K562 (cell line): Measurements from ENCODE around the gene CDC5L.
A peak's percentile ranks its signal among the peaks of the same experiment; 100 is the strongest.

Experiments
- ASH1L ChIP-seq: fragments of 450-650 bp; IDR thresholded peaks from 2 replicates; pipeline ENCODE4 v1.6.1; 2018; ENCODE audit warnings: borderline replicate concordance, mild to moderate bottlenecking, low read depth; ENCODE audit not compliant: partially characterized antibody
- CTCF ChIP-seq, 3 experiments: IDR thresholded peaks in 2 of 3; conservative IDR thresholded peaks in 1 of 3; 2 replicates each; pipeline ENCODE4 v1.5.1; 2011 to 2012; ENCODE audit warnings: low read length in 3 of 3, mild to moderate bottlenecking in 3 of 3, control low read depth in 2 of 3, improper control_type of control experiment in 1 of 3, inconsistent platforms in 1 of 3, low read depth in 1 of 3, mixed read lengths in 1 of 3, moderate library complexity in 1 of 3; ENCODE audit not compliant: insufficient read depth in 2 of 3
- EWSR1 ChIP-seq: fragments of 450-650 bp; IDR thresholded peaks from 2 replicates; pipeline ENCODE4 v1.6.1; 2018; ENCODE audit warnings: borderline replicate concordance, mild to moderate bottlenecking, low read depth, moderate library complexity; ENCODE audit not compliant: partially characterized antibody
- FOXA1 ChIP-seq: fragments of 450-650 bp; IDR thresholded peaks from 2 replicates; pipeline ENCODE4 v1.6.1; 2016; ENCODE audit warnings: mild to moderate bottlenecking, borderline replicate concordance
- FOXK2 ChIP-seq, 2 experiments: fragments of 450-650 bp; IDR thresholded peaks in 1 of 2; conservative IDR thresholded peaks in 1 of 2; 2 replicates each; pipeline ENCODE4 v1.6.1; 2016; ENCODE audit warnings: low read depth in 2 of 2, mild to moderate bottlenecking in 1 of 2
- IRF2 ChIP-seq: sonication (generic); formaldehyde crosslinking; IDR thresholded peaks from 2 replicates; pipeline ENCODE4 v1.8.1; 2022; ENCODE audit warnings: mild to moderate bottlenecking, missing genetic modification reagents
- JUN ChIP-seq, 2 experiments: sonication (generic) in 1 of 2; formaldehyde crosslinking in 1 of 2; IDR thresholded peaks; 2 replicates each; pipeline versions ENCODE4 v1.6.1 to v1.8.0; 2012 to 2022; ENCODE audit warnings: borderline replicate concordance in 2 of 2, mild to moderate bottlenecking in 2 of 2, improper control_type of control experiment in 1 of 2, low read depth in 1 of 2, low read length in 1 of 2, missing genetic modification reagents in 1 of 2
- PHF21A ChIP-seq: fragments of 450-650 bp; IDR thresholded peaks from 2 replicates; pipeline ENCODE4 v1.6.1; 2017; ENCODE audit warnings: low read depth, borderline replicate concordance
- RFX5 ChIP-seq: IDR thresholded peaks from 2 replicates; pipeline ENCODE4 v1.6.1; 2011; ENCODE audit warnings: low read depth, mild to moderate bottlenecking, improper control_type of control experiment, low read length
- STAT5B ChIP-seq: fragments of 250-450 bp; sonication (Bioruptor Pico); IDR thresholded peaks from 2 replicates; pipeline ENCODE4 v1.8.0; 2021; ENCODE audit warnings: mild to moderate bottlenecking, inconsistent platforms
- TCF15 ChIP-seq: fragments of 250-450 bp; sonication (Bioruptor Pico); IDR thresholded peaks from 2 replicates; pipeline ENCODE4 v1.8.0; 2022; ENCODE audit warnings: moderate library complexity, mild to moderate bottlenecking, inconsistent platforms

- TF ChIP-seq IRF2 (CRISPR knock-in tag), result no peak
- TF ChIP-seq FOXA1, result no peak
- 0 out of 2 replicates have a peak, but pooled peaks have one; percentile 8 for TF ChIP-seq JUN (IDR thresholded peaks at IDR 0.05; ENCODE audit: borderline replicate concordance, low read depth, low read length)
- no peak for TF ChIP-seq JUN (CRISPR knock-in tag; IDR thresholded peaks at IDR 0.05; ENCODE audit: borderline replicate concordance)
- no peak for TF ChIP-seq TCF15 (CRISPR knock-in tag)
- TF ChIP-seq RFX5, result no peak
- no peak for TF ChIP-seq FOXK2 (conservative IDR thresholded peaks at IDR 0.05 in 1 of 2, IDR thresholded peaks at IDR 0.05 in 1 of 2; ENCODE audit: low read depth in 2 of 2)
- no peak for TF ChIP-seq STAT5B
- no peak for TF ChIP-seq CTCF (IDR thresholded peaks at IDR 0.05 in 2 of 3, conservative IDR thresholded peaks at IDR 0.05 in 1 of 3; ENCODE audit: insufficient read depth in 2 of 3, low read depth in 1 of 3, low read length in 3 of 3)
- no peak for TF ChIP-seq ASH1L
- no peak for TF ChIP-seq PHF21A
- TF ChIP-seq EWSR1, result no peak
Measured at GRCh38 chr6:44454198-44454597, 66.7 kb downstream of the CDC5L start.
